Cardiac septum (tissue), 1 donor: ENCODE data around the gene NAP1L4. TPM values are rescaled to one million over a fixed set of nuclear protein-coding genes. Genes with fewer than 3 reads are reported as not detected.

Experiments used
- DNase-seq: peaks from one replicate; pipeline ENCODE4 v3.0.0-alpha.2; 2020; ENCODE audit warnings: low spot score
- intact Hi-C: fragments of 100-400 bp; cut with DNase I; formaldehyde crosslinking; loops from one replicate; pipeline ENCODE4 v1.14.0; 2022
- total RNA-seq: library from RNA; stranded (reverse); fragmentation: NEBNext Ultra II Directional; extraction: Animal tissue kit (Norgen Biotek cat#: 25700); gene quantifications from one replicate; pipeline ENCODE4 v1.2.1, GENCODE V29; 2021
- donor health status: DM: no; HTN: no; CAD: no.

The NAP1L4 gene
- total RNA-seq, 1 donor from 2014 or later = 189 TPM

GRCh38 chr11:2929950-2930703, 62.0 kb downstream of the NAP1L4 start:
- intact Hi-C loops = no loop called here

GRCh38 chr11:2929531-2929949, 62.6 kb downstream of the NAP1L4 start:
- intact Hi-C loops = no loop called here
- peak; percentile 73 for DNase-seq

More at GRCh38 chr11:2929950-2930703, 62.0 kb downstream of the NAP1L4 start:
- peak; percentile 63 for DNase-seq

- peak; percentile 76 for DNase-seq
- intact Hi-C loops = no loop called here
Observed at GRCh38 chr11:2928605-2929530, 63.3 kb downstream of the NAP1L4 start, which contains the start of gene PHLDA2. Gene PHLDA2 (minus strand): TSS chr11:2929420. CDS start chr11:2929364, 56 bp downstream.

- intact Hi-C loops = no loop called here
- peak; percentile 71 for DNase-seq
Observed at GRCh38 chr11:2927851-2928604, 64.1 kb downstream of the NAP1L4 start.

GRCh38 chr11:2927121-2927800, 64.9 kb downstream of the NAP1L4 start:
- DNase-seq = no peak
- intact Hi-C loops = no loop called here

GRCh38 chr11:2926611-2927051, 65.5 kb downstream of the NAP1L4 start:
- DNase-seq = no peak
- intact Hi-C loops = no loop called here

GRCh38 chr11:2924821-2925675, 67.1 kb downstream of the NAP1L4 start:
- intact Hi-C loops = no loop called here
- no peak for DNase-seq

- intact Hi-C loops = no loop called here
- DNase-seq = no peak
Observed at GRCh38 chr11:2924381-2924780, 67.7 kb downstream of the NAP1L4 start.

- no peak for DNase-seq
- intact Hi-C loops = no loop called here
Observed at GRCh38 chr11:2923446-2924375, 68.4 kb downstream of the NAP1L4 start.

GRCh38 chr11:2922655-2923054, 69.5 kb downstream of the NAP1L4 start:
- no peak for DNase-seq
- intact Hi-C loops = no loop called here

GRCh38 chr11:2921742-2922493, 70.2 kb downstream of the NAP1L4 start:
- DNase-seq = no peak
- intact Hi-C loops = no loop called here

- no peak for DNase-seq
- intact Hi-C loops = no loop called here
Observed at GRCh38 chr11:2921261-2921660, 70.9 kb downstream of the NAP1L4 start.

- DNase-seq = no peak
Observed at GRCh38 chr11:2920343-2920742, 71.8 kb downstream of the NAP1L4 start.

GRCh38 chr11:2919837-2920236, 72.3 kb downstream of the NAP1L4 start:
- no peak for DNase-seq
- intact Hi-C loops = no loop called here

More at GRCh38 chr11:2920343-2920742, 71.8 kb downstream of the NAP1L4 start:
- intact Hi-C loops = no loop called here

GRCh38 chr11:2919188-2919587, 72.9 kb downstream of the NAP1L4 start:
- no peak for DNase-seq
- intact Hi-C loops = no loop called here

GRCh38 chr11:2917842-2918490, 74.2 kb downstream of the NAP1L4 start:
- intact Hi-C loops = no loop called here
- DNase-seq = no peak
